ENCODE measurements around the gene FKBP1A. TPM values are rescaled to one million over a fixed set of nuclear protein-coding genes. Genes with fewer than 3 reads are reported as not detected.

FKBP1A gene
- total and polyA plus RNA-seq, 8 donors: 33.0 to 283 (median 149) TPM

DNA sequence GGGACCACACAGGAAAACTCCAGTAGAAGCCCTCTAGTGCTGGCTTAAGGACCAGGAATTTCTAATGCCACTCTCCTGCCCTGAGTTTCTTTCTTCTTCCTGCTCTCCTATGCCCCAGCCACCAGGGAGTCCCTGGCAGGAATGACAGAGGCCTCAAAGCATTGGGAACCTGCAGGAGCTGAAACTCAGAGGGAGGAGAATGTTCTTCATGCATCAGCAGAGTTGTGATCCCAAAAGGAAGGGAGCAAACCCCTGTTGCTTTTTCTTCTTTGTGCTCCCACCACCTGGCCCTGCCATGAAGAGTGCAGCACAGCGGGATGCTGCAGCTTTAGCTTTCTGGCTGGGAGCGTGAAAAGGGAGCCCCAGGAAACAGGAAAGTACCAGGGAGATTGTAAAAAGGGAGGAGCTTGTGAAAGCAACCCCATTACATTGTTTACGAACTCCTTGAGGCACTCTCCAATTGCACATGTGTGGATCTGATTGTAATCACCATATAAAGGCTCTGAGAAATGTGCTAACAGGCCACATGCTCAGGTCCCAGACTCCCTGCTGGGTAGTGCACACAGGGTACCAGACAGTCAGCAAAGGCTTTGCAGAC, 34.7 kb upstream of the FKBP1A start:
- no peaks in the 10 kb centered on the region for H3K9me3 ChIP-seq
- no peak overlapping the region for H3K27ac ChIP-seq
- H3K36me3 ChIP-seq: no peaks in the 10 kb centered on the region
- no peak overlapping the region for H3K4me3 ChIP-seq
- intact Hi-C loops (cut with DNase I; ENCODE audit: low total_unique reads): no loop called here
- no peaks in the 10 kb centered on the region for H3K4me1 ChIP-seq
- H3K27me3 ChIP-seq: peaks cover 0 to 14% (median 0%) of the 10 kb centered on the region in 3 donors
- 25 to 48% (median 39%) methylated on average over 3 of the region's 3 CpGs for WGBS, 5 donors
- no peak for DNase-seq
- TF ChIP-seq POLR2A (IDR thresholded peaks at IDR 0.05) (no peak), EP300 (IDR thresholded peaks at IDR 0.05) (no peak), POLR2AphosphoS5 (IDR thresholded peaks at IDR 0.05) (no peak)
- TF ChIP-seq, protein P1, sequence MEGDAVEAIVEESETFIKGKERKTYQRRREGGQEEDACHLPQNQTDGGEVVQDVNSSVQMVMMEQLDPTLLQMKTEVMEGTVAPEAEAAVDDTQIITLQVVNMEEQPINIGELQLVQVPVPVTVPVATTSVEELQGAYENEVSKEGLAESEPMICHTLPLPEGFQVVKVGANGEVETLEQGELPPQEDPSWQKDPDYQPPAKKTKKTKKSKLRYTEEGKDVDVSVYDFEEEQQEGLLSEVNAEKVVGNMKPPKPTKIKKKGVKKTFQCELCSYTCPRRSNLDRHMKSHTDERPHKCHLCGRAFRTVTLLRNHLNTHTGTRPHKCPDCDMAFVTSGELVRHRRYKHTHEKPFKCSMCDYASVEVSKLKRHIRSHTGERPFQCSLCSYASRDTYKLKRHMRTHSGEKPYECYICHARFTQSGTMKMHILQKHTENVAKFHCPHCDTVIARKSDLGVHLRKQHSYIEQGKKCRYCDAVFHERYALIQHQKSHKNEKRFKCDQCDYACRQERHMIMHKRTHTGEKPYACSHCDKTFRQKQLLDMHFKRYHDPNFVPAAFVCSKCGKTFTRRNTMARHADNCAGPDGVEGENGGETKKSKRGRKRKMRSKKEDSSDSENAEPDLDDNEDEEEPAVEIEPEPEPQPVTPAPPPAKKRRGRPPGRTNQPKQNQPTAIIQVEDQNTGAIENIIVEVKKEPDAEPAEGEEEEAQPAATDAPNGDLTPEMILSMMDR (IDR thresholded peaks at IDR 0.05): no peak

DNA sequence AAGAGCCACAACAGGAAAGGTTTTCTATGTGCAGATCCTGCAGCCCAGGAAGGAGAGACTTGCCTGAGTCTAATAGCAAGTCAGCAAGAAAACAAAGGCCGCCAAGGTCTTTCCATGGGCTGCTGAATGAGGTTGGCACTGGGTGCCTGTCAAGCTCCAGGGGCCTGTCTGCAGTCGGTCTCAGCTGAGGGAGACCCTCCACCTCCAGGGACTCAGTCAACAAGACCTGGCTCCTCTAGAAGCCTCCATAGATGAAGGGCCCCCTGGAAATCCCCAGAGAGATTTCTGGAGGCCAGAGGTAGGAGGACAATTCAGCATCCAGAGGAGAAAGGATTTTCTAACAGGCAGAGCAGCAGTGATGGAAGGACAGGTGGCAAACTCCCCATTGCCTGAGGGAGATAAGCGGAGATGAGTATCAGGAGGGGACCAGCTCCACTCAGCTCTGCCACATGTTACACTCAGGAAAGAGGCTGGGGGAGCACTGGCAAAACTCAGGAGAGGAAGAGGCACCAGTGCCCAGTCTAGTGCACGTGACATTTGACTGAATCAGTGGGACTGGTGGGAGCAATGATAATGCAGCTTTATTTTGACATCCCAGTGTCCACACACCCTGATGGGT, 33.5 kb upstream of the FKBP1A start:
- Histone ChIP-seq H3K27me3 (peaks cover 0 to 16% (median 0%) of the 10 kb centered on the region in 3 donors), H3K36me3 (no peaks in the 10 kb centered on the region), H3K4me1 (no peaks in the 10 kb centered on the region), H3K9me3 (no peaks in the 10 kb centered on the region), H3K4me3 (no peak overlapping the region), H3K27ac (no peak overlapping the region)
- TF ChIP-seq, protein P1 (IDR thresholded peaks at IDR 0.05): no peak
- TF ChIP-seq POLR2AphosphoS5 (IDR thresholded peaks at IDR 0.05) (no peak), EP300 (IDR thresholded peaks at IDR 0.05) (no peak), POLR2A (IDR thresholded peaks at IDR 0.05) (no peak)
- no peak for DNase-seq
- intact Hi-C loops (cut with DNase I; ENCODE audit: low total_unique reads): no loop called here
- 57 to 77% (median 61%) methylated on average over 4 of the region's 4 CpGs for WGBS, 5 donors

DNA sequence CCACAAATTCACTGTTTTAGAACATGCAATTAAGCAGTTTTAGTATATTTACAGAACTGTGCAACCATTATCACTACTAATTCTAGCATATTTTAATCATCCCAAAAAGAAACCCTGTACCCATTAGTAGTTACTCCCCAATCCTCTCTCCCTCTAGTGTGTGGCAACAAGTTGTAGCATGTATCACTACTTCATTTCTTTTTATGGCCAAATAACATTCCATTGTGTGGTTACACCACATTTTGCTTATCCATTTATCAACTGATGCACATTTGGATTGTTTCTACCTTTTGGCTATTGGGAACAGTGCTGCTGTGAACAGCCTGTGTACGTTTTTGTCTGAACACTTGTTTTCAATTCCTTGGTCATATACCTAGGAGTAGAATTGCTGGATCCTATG, 31.5 kb upstream of the FKBP1A start:
- TF ChIP-seq, protein P1 (IDR thresholded peaks at IDR 0.05): no peak
- TF ChIP-seq POLR2AphosphoS5 (IDR thresholded peaks at IDR 0.05): no peak
- TF ChIP-seq POLR2A (IDR thresholded peaks at IDR 0.05): no peak
- TF ChIP-seq EP300 (IDR thresholded peaks at IDR 0.05): no peak
- no peak overlapping the region for H3K4me3 ChIP-seq
- H3K36me3 ChIP-seq: no peaks in the 10 kb centered on the region
- intact Hi-C loops (cut with DNase I; ENCODE audit: low total_unique reads): no loop called here
- H3K27me3 ChIP-seq: peaks cover 0 to 16% (median 0%) of the 10 kb centered on the region in 3 donors
- WGBS, 5 donors: 56 to 71% (median 67%) methylated on average over 1 of the region's 1 CpG
- peaks cover 0 to 9% (median 8%) of the 10 kb centered on the region in 4 donors for H3K9me3 ChIP-seq
- no peaks in the 10 kb centered on the region for H3K4me1 ChIP-seq
- no peak for DNase-seq
- no peak overlapping the region for H3K27ac ChIP-seq

DNA sequence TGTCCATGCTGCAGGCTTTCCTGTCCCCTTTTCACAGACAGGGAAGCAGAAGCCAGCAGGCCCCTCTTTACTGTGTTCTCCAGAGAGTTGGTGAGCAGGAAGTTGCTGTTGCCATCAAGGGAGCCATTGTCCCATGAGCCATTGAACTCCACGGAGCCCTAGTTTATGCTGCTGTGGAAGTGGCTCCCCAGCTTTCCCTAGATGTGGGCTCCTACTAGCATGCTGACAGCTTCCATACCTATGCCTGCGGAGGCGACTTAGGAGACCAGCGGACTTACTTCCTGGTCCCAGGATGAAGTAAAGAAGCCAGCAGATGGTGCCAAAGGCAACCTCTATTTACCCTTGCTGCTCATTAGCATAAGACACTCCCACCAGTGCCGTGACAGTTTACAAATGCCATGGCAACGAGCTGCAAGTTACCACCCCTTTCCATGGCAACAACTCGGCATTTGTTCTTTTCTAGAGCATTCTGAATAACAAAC, 30.8 kb upstream of the FKBP1A start:
- TF ChIP-seq, protein P1 (IDR thresholded peaks at IDR 0.05): peak in 1 of 7 experiments; percentile 5
- peak in 1 of 3 donors; percentile 47 for TF ChIP-seq POLR2AphosphoS5 (IDR thresholded peaks at IDR 0.05)
- no peak for TF ChIP-seq EP300 (IDR thresholded peaks at IDR 0.05)
- WGBS, 5 donors: 22 to 35% (median 25%) methylated on average over 7 of the region's 7 CpGs
- no peaks in the 10 kb centered on the region for H3K4me1 ChIP-seq
- H3K27ac ChIP-seq: no peak overlapping the region
- peaks cover 0 to 15% (median 0%) of the 10 kb centered on the region in 3 donors for H3K27me3 ChIP-seq
- DNase-seq: peak; percentile 77 to 85
- H3K4me3 ChIP-seq: no peak overlapping the region
- intact Hi-C loops (cut with DNase I; ENCODE audit: low total_unique reads): no loop called here
- peaks cover 0 to 9% (median 8%) of the 10 kb centered on the region in 4 donors for H3K9me3 ChIP-seq
- H3K36me3 ChIP-seq: no peaks in the 10 kb centered on the region

Data from stomach (tissue), 9 donors.